Posterior vena cava (tissue), 2 donors: Measurements from ENCODE around the gene CMTM1. TPM values are rescaled to one million over a fixed set of nuclear protein-coding genes. Genes with fewer than 3 reads are reported as not detected.
"Not testable (repeated sequence)": the region's sequence is repeated elsewhere in the genome, so short reads cannot be mapped to it uniquely, and the experiment has no call there.

Experiments
- DNase-seq: peaks from one replicate; pipeline ENCODE4 v3.0.0-alpha.2; 2020; ENCODE audit warnings: low spot score
- intact Hi-C, 2 donors: fragments of 100-400 bp; cut with DNase I; formaldehyde crosslinking; loops; one replicate each; pipeline versions ENCODE4 v1.14.1 to v1.14.2; 2022 to 2023
- total RNA-seq, 2 donors: library from RNA; stranded (reverse); fragmentation: NEBNext Ultra II Directional; extraction: Animal tissue kit (Norgen Biotek cat#: 25700); gene quantifications; one replicate each; pipeline ENCODE4 v1.2.1, GENCODE V29; 2021
- donor health status: DM: yes; HTN: yes; CAD: no.
- donor health status: DM: yes; HTN: yes; CAD: no.

Gene CMTM1
- total RNA-seq, 2 donors from 2014 or later, result 2.1 to 3.1 TPM

DNA sequence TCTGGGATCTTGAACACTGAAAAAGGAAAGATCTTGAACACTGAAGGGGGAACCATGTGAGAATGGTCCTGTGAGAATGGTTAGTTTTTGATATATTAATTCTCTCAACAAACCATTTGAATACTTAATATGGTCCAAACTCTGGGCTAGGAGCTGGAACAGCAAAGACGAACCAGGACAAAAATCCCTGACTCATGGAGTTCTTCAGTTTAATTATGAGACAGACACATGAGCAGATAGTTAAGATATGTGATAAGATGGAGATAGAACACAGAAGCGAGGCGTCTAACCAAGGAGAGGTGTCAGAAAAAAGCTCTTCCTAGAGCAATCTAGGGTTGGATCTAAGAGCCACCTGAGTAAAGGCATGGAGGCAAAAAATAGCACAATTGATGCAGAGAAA is 12.2 kb upstream of the CMTM1 start:
- no peak for DNase-seq
- intact Hi-C loops, result no loop called here

GRCh38 chr16:66554495-66554894 is 11.7 kb upstream of the CMTM1 start:
- intact Hi-C loops, result no loop called here
- DNase-seq, result no peak

DNA sequence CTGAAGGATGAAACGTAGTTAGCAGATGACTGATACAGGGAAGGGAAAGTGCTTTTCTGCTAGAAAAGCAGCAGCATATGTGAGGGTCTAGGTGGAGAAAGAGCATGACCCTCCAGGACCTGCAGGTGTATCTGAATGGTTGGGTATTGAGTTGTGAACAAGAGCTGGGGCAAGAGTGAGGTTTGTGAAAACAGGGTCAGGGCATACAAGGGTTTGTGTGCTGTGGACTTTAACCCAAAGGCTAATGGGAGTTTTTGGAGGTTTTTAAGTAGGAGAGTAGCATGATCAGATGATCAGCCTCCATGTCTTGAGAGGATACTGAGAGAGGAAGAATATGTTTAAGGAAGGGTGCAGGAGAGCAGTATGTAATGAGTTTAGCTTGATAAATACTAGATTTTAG is 6.1 kb upstream of the CMTM1 start:
- intact Hi-C loops, result no loop called here

DNA sequence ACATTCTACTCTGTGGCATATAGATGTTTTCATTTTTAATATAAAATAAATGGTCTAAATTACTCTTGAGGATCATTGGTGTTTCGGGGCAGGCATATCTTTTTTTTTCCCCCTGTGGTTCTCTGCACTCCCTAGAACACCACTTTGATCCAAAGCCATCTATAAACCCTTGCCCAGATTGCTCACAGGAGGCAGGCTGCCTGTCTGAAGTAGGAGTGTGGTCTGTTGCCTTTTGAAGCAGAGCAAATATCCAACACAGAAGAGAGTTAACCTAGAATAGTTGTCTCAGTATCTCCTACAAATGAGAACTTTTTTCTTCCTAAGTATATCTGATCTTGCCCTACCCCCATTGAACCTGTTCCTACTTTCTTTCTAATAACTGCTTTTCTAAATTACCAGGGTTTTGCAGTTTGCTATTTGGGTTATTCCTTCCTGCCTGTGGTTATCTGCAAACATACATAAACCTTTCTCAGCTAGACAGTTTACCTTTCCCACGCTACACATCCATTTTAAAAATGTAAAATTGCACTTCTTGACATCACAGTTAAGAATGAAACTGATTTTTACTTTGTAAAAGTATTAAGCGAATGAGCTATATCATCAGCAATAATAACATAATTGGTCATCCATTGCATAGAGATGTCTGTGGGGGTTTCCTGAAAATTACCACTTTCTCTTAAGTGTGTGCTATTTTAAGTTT is 4.7 kb upstream of the CMTM1 start:
- intact Hi-C loops, result no loop called here
- DNase-seq, result no peak

More for the DNA sequence above, 6.1 kb upstream of the CMTM1 start:
- DNase-seq, result no peak

GRCh38 chr16:66562409-66562808 is 3.8 kb upstream of the CMTM1 start:
- DNase-seq, result no peak
- intact Hi-C loops, result no loop called here

DNA sequence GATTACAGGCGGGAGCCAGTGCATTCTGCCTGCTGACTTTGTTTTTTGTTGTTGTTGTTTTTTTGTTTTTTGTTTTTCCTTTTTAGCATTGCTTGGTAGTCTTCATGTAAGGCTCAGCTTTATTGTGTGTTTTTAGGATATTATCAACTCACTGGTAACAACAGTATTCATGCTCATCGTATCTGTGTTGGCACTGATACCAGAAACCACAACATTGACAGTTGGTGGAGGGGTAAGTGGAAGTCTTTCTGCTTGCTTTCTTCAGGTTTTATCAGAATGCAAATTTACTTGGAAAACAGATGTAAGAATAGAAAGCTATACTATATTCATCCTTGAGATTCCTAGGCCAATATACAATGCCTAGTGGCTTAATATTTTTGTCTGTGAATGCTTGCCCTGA is 3.3 kb upstream of the CMTM1 start:
- intact Hi-C loops, result no loop called here

GRCh38 chr16:66563574-66564334 is 2.5 kb upstream of the CMTM1 start:
- no peak for DNase-seq
- intact Hi-C loops, result no loop called here

More for the DNA sequence above, 3.3 kb upstream of the CMTM1 start:
- DNase-seq, result no peak

DNA sequence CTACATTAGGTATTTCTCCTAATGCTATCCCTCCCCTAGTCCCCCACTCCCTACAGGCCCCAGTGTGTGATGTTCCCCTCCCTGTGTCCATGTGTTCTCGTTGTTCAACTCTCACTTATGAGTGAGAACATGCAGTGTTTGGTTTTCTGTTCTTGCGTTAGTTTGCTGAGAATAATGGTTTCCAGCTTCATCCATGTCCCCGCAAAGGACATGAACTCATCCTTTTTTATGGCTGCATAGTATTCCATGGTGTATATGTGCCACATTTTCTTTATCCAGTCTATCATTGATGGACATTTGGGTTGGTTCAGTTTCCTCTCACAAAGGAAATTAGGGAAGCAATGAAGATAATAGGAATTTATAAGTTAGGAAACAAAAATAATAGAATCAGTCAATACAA is 1.0 kb downstream of the CMTM1 start:
- intact Hi-C loops, result not testable (repeated sequence)

GRCh38 chr16:66568355-66568754 is 2.1 kb downstream of the CMTM1 start:
- intact Hi-C loops, result no loop called here
- DNase-seq, result no peak

More for the DNA sequence above, 1.0 kb downstream of the CMTM1 start:
- DNase-seq, result not testable (repeated sequence)

- intact Hi-C loops, result no loop called here
- no peak for DNase-seq
Measured at GRCh38 chr16:66569131-66569530, 2.9 kb downstream of the CMTM1 start.

GRCh38 chr16:66569827-66570405 is 3.7 kb downstream of the CMTM1 start:
- DNase-seq, result no peak
- intact Hi-C loops, result no loop called here

DNA sequence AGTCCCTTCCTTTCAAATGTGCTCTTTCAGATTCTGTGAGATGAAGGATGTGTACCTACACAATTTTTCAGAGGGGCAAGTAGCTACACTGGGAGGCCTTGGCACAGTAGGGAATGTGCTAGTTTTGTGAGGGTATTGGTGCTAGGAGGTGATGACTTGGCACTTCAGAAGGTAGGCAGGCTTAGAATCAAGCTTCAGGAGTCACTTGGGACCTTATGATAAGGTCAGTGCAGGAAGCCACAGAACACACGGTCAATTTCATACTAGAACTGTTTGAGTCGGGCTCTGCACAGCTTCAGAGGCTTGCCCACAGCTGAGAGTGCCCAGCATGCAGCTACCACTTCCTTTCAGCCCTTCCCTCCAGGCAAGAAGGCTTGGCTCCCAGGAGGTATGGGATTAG is 6.1 kb downstream of the CMTM1 start:
- intact Hi-C loops, result no loop called here
- no peak for DNase-seq

- intact Hi-C loops, result no loop called here
- DNase-seq, result no peak
Measured at GRCh38 chr16:66574081-66574480, 7.8 kb downstream of the CMTM1 start.

GRCh38 chr16:66574531-66574930 is 8.3 kb downstream of the CMTM1 start:
- intact Hi-C loops, result no loop called here
- DNase-seq, result no peak

DNA sequence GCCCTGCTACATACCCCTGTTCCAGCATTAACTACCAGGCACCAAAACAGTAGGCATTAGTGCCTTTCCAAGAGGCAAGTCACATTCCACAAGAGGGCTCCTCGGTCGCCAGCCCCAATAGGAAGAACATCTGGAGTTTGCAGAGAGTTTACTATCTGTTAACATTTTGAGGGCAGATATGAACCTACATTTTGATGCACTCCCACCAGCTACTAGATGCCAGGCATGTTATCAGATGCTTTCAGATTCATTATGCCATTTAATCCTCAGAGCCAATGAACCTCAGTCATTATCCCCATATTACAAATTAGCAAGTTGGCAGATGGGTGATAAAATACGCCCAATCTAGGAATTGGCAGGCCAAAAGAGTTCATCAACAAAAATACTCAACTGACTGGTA is 8.8 kb downstream of the CMTM1 start:
- intact Hi-C loops, result no loop called here
- no peak for DNase-seq

GRCh38 chr16:66576296-66576695 is 10.1 kb downstream of the CMTM1 start:
- DNase-seq, result no peak
- intact Hi-C loops, result no loop called here

GRCh38 chr16:66578651-66579531 is 12.7 kb downstream of the CMTM1 start, which contains the start of gene CMTM2:
Gene CMTM2, plus strand, starts transcription at chr16:66579463. Its CDS starts 145 bp downstream, at chr16:66579608.
- no peak for DNase-seq
- intact Hi-C loops, result no loop called here

DNA sequence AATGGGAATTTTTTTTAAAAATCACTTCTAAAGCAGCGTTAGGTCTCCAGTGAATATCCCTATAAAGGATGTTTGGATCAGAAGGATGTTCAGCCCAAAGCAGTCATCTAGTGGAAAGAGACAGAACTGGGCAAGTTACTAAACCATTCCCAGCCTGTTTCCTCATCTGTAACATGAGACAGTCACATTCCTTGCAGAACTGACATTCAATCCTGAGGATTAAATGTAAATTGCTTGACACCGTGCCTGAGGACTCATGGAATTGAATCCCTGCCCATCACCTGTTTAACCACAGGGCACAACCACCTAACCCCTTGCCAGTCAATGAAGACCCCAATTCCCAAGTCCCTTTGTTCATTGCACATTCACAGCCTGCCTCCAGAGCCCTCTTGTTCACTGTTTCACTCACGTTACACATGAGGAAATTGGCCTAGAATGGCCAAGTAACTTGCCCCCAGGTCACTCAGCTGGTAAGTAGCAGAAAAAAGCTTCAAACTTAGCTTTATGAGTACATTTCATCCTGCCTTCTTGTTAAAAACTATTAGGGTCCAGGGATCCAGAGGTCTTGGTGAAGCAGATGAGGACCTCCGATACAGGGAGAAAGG is 14.5 kb downstream of the CMTM1 start:
- intact Hi-C loops, result no loop called here
- no peak for DNase-seq
